Activated T-helper 2 cell treated with anti-CD3 and anti-CD28 coated beads, Interferon-gamma antibody, Interleukin-2, Interleukin-4, amounts not matched to agents 10 μg/mL and 5 μg/mL and 100 μg/mL, durations not matched to agents 14 hours and 24 hours and 36 hours (primary cell): ENCODE measurements around the gene MVB12B. TPM values are rescaled to one million over a fixed set of nuclear protein-coding genes. Genes with fewer than 3 reads are reported as not detected.
A peak's percentile ranks its signal among the peaks of the same experiment; 100 is the strongest.

Source experiments
- DNase-seq: peaks from one replicate; pipeline ENCODE4 v3.0.0; 2021; ENCODE audit warnings: low spot score
- H3K27ac Mint-ChIP-seq: one replicate; pipeline ENCODE4 v1.8.0; 2021; ENCODE audit warnings: mixed read lengths
- H3K27me3 Mint-ChIP-seq: one replicate; pipeline ENCODE4 v1.8.0; 2021; ENCODE audit warnings: low read depth, mixed read lengths
- H3K36me3 Mint-ChIP-seq: one replicate; pipeline ENCODE4 v1.8.0; 2021; ENCODE audit warnings: low read depth, mixed read lengths
- H3K4me1 Mint-ChIP-seq: one replicate; pipeline ENCODE4 v1.8.0; 2021; ENCODE audit warnings: low read depth, mixed read lengths
- H3K4me3 Mint-ChIP-seq: one replicate; pipeline ENCODE4 v1.8.0; 2021; ENCODE audit warnings: low read depth, mild to moderate bottlenecking, moderate library complexity, mixed read lengths
- H3K9me3 Mint-ChIP-seq: one replicate; pipeline ENCODE4 v1.8.0; 2021; ENCODE audit warnings: mixed read lengths
- intact Hi-C: fragments of 100-400 bp; cut with micrococcal nuclease; formaldehyde crosslinking; loops from one replicate; pipeline ENCODE4 v1.15.1; 2023
- total RNA-seq: library from RNA; stranded (reverse); gene quantifications from 2 replicates; pipeline ENCODE4 v1.2.3, GENCODE V29; 2022

The MVB12B gene
- total RNA-seq, 1 donor from 2014 or later = 0.50 TPM

- DNase-seq = no peak
- no peak overlapping the region for H3K27ac Mint-ChIP-seq
- H3K27me3 Mint-ChIP-seq = peaks cover 11% of the 10 kb centered on the region
- intact Hi-C loops = no loop called here
- H3K36me3 Mint-ChIP-seq = no peaks in the 10 kb centered on the region
- H3K4me3 Mint-ChIP-seq = no peak overlapping the region
- H3K4me1 Mint-ChIP-seq = no peaks in the 10 kb centered on the region
- H3K9me3 Mint-ChIP-seq = no peaks in the 10 kb centered on the region
Observed at GRCh38 chr9:126307322-126308061, 19.1 kb upstream of the MVB12B start.

GRCh38 chr9:126309427-126310189 lies 17.0 kb upstream of the MVB12B start:
- H3K27me3 Mint-ChIP-seq = peaks cover 15% of the 10 kb centered on the region
- no peaks in the 10 kb centered on the region for H3K9me3 Mint-ChIP-seq
- no peaks in the 10 kb centered on the region for H3K36me3 Mint-ChIP-seq
- H3K4me3 Mint-ChIP-seq = no peak overlapping the region
- no peaks in the 10 kb centered on the region for H3K4me1 Mint-ChIP-seq
- no peak for DNase-seq
- no peak overlapping the region for H3K27ac Mint-ChIP-seq
- intact Hi-C loops = no loop called here

DNA sequence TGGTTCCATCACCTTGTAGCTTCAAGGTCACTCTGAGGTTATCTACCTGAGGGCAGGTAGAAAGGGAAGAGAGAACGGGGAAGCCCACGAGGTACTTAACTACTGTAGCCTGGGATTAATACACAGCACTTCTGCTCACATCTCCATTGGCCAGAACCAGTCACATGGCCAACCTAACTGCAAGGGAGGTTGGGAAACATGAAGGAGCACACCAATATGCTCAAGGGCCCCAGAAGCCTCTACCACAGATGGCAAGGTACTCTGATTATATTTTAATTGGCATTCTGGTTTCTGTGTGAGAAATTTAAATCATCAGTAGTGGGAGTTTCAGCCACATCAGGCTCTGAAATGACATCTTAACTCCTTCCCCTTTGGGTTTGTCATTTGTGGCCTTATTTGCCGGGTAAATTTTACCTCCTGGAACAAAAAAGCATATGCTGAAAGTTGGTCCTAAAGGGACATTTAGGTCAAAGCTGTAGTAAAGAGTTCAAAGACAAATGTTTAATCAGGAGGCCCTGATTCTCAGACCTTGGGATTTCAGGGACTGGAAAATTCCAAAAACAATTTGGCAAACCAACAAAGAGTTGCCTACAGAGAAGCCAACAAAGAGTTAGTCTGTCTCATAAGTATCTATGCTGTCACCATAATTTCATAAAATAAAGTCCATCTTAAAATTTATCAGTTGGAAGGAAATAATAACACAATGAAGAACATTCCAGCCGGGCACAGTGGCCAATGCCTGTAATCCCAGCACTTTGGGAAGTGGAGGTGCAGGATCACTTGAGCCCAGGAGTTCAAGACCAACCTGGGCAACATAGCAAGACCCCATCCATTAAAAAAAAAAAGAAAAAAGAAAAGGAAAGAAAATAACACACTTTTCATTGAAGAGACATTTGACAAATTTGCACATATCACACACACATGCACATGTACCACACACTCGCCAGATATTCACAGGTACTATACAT lies 13.8 kb upstream of the MVB12B start:
- Mint-ChIP-seq H3K36me3 (no peaks in the 10 kb centered on the region), H3K27me3 (peaks cover 25% of the 10 kb centered on the region), H3K4me3 (no peak overlapping the region), H3K27ac (no peak overlapping the region), H3K9me3 (no peaks in the 10 kb centered on the region), H3K4me1 (no peaks in the 10 kb centered on the region)
- intact Hi-C loops = no loop called here
- DNase-seq = no peak

DNA sequence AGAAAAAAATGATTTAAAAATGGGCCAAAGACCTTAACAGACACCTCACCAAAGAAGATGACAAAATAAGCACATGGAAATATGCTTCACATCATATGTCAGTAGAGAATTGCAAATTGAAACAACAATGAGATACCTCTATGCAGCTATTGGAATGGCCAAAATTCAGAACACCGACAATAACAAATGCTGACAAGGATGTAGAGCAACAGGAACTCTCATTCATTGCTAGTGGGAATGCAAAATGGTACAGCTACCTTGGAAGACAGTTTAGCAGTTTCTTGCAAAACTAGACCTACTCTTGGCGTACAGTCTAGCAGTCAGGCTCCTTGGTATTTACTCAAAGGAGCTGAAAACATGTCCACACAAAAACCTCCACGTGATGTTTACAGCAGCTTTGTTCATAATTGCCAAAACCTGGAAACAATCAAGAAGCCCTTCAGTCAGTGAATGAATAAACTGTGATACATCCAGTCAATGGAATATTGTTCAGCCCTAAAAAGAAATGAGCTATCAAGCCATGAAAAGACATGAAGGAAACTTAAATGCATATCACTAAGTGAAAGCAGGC lies 10.5 kb upstream of the MVB12B start:
- H3K4me1 Mint-ChIP-seq = no peaks in the 10 kb centered on the region
- H3K4me3 Mint-ChIP-seq = no peak overlapping the region
- intact Hi-C loops = no loop called here
- no peak for DNase-seq
- H3K27ac Mint-ChIP-seq = no peak overlapping the region
- no peaks in the 10 kb centered on the region for H3K36me3 Mint-ChIP-seq
- peaks cover 38% of the 10 kb centered on the region for H3K27me3 Mint-ChIP-seq
- no peaks in the 10 kb centered on the region for H3K9me3 Mint-ChIP-seq

GRCh38 chr9:126317513-126317912 lies 9.1 kb upstream of the MVB12B start:
- intact Hi-C loops = no loop called here
- no peak overlapping the region for H3K4me3 Mint-ChIP-seq
- H3K4me1 Mint-ChIP-seq = no peaks in the 10 kb centered on the region
- H3K27me3 Mint-ChIP-seq = peaks cover 36% of the 10 kb centered on the region
- H3K36me3 Mint-ChIP-seq = no peaks in the 10 kb centered on the region
- H3K9me3 Mint-ChIP-seq = no peaks in the 10 kb centered on the region
- H3K27ac Mint-ChIP-seq = no peak overlapping the region
- no peak for DNase-seq

DNA sequence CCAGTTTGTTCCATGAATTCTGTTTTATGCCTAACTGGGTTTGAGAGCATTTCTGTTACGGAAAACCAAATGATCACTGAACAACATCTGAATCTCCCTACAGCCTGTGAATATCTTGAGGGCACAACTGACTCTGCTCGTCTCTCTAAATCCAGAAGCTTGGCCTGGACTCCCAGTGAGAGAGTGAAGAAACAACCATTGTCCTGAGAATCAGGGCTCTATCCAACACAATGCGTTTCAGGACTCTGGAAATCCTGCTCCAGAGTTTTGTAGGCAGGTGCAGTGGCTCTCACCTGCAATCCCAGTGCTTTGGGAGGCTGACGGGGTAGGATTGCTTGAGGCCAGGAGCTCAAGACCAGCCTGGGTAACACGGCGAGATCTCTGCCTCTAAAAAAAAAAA lies 7.8 kb upstream of the MVB12B start:
- no peak for DNase-seq
- Mint-ChIP-seq H3K36me3 (no peaks in the 10 kb centered on the region), H3K4me1 (no peaks in the 10 kb centered on the region), H3K27ac (no peak overlapping the region), H3K4me3 (no peak overlapping the region), H3K9me3 (peaks cover 8% of the 10 kb centered on the region), H3K27me3 (peaks cover 43% of the 10 kb centered on the region)
- intact Hi-C loops = no loop called here

- H3K9me3 Mint-ChIP-seq = peaks cover 12% of the 10 kb centered on the region
- no peak overlapping the region for H3K27ac Mint-ChIP-seq
- H3K36me3 Mint-ChIP-seq = no peaks in the 10 kb centered on the region
- H3K4me3 Mint-ChIP-seq = no peak overlapping the region
- intact Hi-C loops = no loop called here
- no peak for DNase-seq
- peaks cover 43% of the 10 kb centered on the region for H3K27me3 Mint-ChIP-seq
- H3K4me1 Mint-ChIP-seq = no peaks in the 10 kb centered on the region
Observed at GRCh38 chr9:126319671-126320070, 7.0 kb upstream of the MVB12B start.

GRCh38 chr9:126320158-126320922 lies 6.3 kb upstream of the MVB12B start:
- no peaks in the 10 kb centered on the region for H3K4me1 Mint-ChIP-seq
- no peak overlapping the region for H3K27ac Mint-ChIP-seq
- intact Hi-C loops = no loop called here
- no peak for DNase-seq
- no peak overlapping the region for H3K4me3 Mint-ChIP-seq
- H3K27me3 Mint-ChIP-seq = peaks cover 42% of the 10 kb centered on the region
- no peaks in the 10 kb centered on the region for H3K36me3 Mint-ChIP-seq
- H3K9me3 Mint-ChIP-seq = peaks cover 12% of the 10 kb centered on the region

GRCh38 chr9:126321742-126322141 lies 4.9 kb upstream of the MVB12B start:
- Mint-ChIP-seq H3K27me3 (peaks cover 48% of the 10 kb centered on the region), H3K9me3 (peaks cover 15% of the 10 kb centered on the region), H3K36me3 (peaks cover 3% of the 10 kb centered on the region), H3K27ac (no peak overlapping the region), H3K4me1 (no peaks in the 10 kb centered on the region), H3K4me3 (no peak overlapping the region)
- intact Hi-C loops = no loop called here
- no peak for DNase-seq

GRCh38 chr9:126325821-126326220 lies 808 bp upstream of the MVB12B start:
- peaks cover 4% of the 10 kb centered on the region for H3K4me1 Mint-ChIP-seq
- H3K27ac Mint-ChIP-seq = no peak overlapping the region
- peaks cover 3% of the 10 kb centered on the region for H3K36me3 Mint-ChIP-seq
- intact Hi-C loops = loop anchor here (5.0 kb wide), 1 partner anchor 71 kb away; no protein-coding TSS in a partner anchor
- H3K9me3 Mint-ChIP-seq = peaks cover 15% of the 10 kb centered on the region
- H3K4me3 Mint-ChIP-seq = peak overlapping the region; percentile 66
- no peak for DNase-seq
- H3K27me3 Mint-ChIP-seq = peaks cover 57% of the 10 kb centered on the region

GRCh38 chr9:126327006-126327713 lies 531 bp downstream of the MVB12B start:
- peaks cover 65% of the 10 kb centered on the region for H3K27me3 Mint-ChIP-seq
- H3K9me3 Mint-ChIP-seq = peaks cover 15% of the 10 kb centered on the region
- DNase-seq = no peak
- H3K27ac Mint-ChIP-seq = no peak overlapping the region
- H3K36me3 Mint-ChIP-seq = peaks cover 3% of the 10 kb centered on the region
- peaks cover 4% of the 10 kb centered on the region for H3K4me1 Mint-ChIP-seq
- intact Hi-C loops = loop anchor here (5.0 kb wide), 1 partner anchor 70 kb away; no protein-coding TSS in a partner anchor
- peak overlapping the region; percentile 61 for H3K4me3 Mint-ChIP-seq
